ENCODE results near the gene NHLH1. TPM values are rescaled to one million over a fixed set of nuclear protein-coding genes. Genes with fewer than 3 reads are reported as not detected.
"Not testable (repeated sequence)": the region's sequence is repeated elsewhere in the genome, so short reads cannot be mapped to it uniquely, and the experiment has no call there.

NHLH1 gene
- total RNA-seq, 1 donor from 2014 or later: not detected

- DNase-seq (ENCODE audit: low read depth in 2 of 2): no peak
Observed at GRCh38 chr1:160377585-160378206, 10.8 kb downstream of the NHLH1 start.

DNA sequence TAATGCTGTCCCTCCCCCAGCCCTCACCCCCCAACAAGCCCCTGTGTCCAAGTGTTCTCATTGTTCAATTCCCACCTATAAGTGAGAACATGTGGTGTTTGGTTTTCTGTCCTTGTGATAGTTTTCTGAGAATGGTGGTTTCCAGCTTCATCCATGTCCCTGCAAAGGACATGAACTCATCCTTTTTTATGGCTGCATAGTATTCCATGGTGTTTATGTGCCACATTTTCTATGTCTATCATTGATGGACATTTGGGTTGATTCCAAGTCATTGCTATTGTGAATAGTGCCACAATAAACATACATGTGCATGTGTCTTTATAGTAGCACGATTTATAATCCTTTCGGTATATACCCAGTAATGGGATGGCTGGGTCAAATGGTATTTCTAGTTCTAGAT lies 17.9 kb downstream of the NHLH1 start:
- DNase-seq (ENCODE audit: low read depth in 2 of 2): not testable (repeated sequence)

DNA sequence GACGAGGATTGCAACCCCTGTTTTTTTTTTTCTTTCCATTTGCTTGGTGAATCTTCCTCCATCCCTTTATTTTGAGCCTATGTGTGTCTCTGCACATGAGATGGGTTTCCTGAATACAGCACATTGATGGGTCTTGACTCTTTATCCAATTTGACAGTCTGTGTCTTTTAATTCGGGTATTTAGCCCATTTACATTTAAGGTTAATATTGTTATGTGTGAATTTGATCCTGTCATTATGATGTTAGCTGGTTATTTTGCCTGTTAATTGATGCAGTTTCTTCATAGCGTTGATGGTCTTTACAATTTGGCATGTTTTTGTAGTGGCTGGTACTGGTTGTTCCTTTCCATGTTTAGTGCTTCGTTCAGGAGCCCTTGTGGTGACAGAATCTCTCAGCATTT lies 21.5 kb downstream of the NHLH1 start:
- DNase-seq (ENCODE audit: low read depth in 2 of 2): not testable (repeated sequence)

- no peak for DNase-seq (ENCODE audit: low read depth in 2 of 2)
Observed at GRCh38 chr1:160394673-160395072, 27.8 kb downstream of the NHLH1 start.

DNA sequence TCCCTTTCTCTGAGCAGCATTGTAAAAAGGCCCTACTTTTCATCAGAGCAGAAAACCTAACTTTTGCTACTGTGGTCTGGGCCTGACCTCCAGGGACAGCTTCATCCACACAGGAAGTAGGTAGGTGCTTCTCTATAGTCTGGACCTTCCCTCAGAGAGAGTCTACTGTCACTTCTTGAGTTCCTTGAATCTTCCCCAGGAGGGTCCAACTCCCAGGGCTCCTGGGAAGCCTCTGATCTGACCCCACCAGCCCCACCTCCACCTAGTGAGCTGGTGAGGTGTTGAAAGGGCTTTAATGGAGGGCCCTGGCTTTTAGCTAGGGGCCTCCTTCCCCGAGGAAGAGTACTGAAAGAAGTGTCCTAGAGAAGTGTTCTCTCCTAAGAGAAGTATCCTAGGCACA lies 30.8 kb downstream of the NHLH1 start:
- no peak for DNase-seq (ENCODE audit: low read depth in 2 of 2)

- DNase-seq (ENCODE audit: low read depth in 2 of 2): no peak
Observed at GRCh38 chr1:160398823-160399222, 32.0 kb downstream of the NHLH1 start.

DNA sequence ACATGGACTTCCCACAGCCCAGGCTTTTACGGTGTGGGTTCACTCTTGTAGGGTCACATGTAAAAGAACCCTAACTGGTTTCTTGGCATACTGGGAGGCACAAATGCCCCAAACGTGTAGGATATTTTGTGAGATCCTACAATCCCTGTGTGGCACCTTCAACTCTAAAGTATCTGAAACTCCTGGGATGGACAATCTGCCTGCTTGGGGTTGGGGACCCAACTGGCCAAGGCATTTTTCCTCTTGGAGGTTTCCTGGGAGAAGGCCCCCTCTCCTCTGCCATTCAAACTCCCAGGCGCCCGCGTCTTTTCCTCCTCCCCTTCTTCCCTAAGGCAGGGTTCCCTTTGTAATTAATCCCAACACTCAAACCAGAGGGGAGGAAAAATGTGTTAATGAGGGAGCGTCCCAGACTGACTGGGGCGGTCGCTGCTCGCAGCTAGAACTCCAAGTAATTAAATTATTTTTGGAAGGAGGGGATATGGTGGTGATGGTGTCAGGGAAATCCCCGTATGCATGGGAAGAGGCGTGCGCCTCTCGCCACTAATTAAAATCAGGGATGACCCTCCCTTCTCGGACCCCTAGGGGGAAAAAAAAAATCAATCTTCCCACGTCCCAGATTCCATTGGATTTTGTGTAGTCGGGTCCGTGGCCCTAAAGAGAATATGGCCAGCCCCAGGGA lies 32.8 kb downstream of the NHLH1 start:
- no peak for DNase-seq (ENCODE audit: low read depth in 2 of 2)

DNA sequence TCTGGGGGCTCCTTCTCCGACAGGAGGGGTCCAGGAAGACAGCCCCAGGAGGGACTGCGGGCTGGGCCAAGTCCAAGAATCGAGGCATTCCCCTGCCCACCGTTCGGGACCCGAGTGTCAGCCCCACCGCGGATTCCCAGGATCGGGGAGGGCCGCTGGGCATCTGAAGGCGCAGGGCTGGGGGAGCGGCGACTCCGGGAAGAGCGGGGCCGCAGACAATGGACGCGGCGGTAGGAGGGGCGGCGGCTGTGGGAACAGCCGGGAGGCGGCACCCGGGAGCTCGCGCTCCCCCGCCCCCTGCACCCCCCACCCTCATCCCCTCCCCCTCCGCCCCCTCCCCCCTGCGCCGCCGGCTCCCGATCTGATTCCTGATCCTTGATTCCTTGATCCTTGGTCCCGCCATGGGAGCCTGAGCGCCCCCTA lies 33.4 kb downstream of the NHLH1 start, which contains the start of gene VANGL2:
TSS of gene VANGL2 (plus strand) at position 342 of the 423 bp plus-strand sequence. CDS start 15,274 bp downstream, outside the sequence.
- DNase-seq (ENCODE audit: low read depth in 2 of 2): peak in 1 of 2 donors; percentile 13

- no peak for DNase-seq (ENCODE audit: low read depth in 2 of 2)
Observed at GRCh38 chr1:160400646-160401486, 34.0 kb downstream of the NHLH1 start.

DNA sequence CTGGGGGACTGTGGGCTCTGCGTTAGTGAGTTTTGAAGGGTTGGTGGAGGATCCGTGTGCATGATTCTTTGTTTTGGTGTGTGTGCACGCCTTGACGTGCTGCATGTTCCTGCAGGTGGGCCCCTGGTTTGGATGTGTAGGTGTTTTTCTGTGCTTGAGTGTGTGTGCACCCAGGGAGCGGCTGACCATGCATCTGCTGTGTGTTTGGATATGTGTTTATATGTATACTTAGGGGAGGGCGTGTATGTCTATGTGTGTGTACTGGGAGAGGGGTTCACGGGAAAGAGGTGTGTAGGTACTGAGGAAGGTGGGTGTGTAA lies 34.6 kb downstream of the NHLH1 start:
- DNase-seq (ENCODE audit: low read depth in 2 of 2): no peak

GRCh38 chr1:160402001-160402795 lies 35.3 kb downstream of the NHLH1 start:
- no peak for DNase-seq (ENCODE audit: low read depth in 2 of 2)

DNA sequence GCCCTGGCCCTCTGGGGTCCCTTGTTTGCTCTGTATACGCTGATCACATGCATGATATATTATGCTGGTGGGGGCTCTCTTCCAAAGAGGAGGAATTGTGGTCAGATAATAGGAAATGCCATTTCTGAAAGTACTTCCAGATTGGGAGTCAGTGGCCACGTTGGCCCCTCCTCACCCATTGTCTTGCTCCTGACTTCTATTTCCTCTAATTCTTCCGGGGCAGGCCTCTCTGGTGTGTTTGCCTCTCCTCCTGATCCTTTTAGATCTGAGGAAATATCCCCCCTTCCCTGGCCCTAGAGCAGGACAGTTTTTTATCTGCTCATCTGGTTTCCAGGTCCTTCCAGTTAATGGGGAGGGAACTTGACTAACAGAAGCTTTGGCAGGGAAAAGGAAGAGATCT lies 36.4 kb downstream of the NHLH1 start:
- DNase-seq (ENCODE audit: low read depth in 2 of 2): peak; percentile 17 to 56

DNA sequence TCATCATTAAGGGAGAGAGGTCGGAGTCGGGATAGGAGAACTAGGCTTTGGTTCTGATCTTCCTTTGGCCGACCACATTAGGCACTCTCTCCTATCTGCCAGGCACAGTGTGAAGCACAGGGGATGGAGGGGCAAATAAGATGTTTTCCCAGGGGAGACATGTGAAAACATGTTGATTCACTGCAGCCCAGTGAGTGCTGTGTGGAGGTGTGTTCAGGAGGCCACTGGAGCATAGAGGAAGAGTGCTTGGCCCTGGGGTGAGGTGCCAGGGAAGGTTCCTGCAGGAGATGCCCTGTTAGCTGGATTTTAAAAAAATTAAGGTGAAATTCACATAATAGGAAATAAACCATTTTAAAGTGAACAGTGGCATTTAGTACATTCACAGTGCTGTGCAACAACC lies 37.2 kb downstream of the NHLH1 start:
- DNase-seq (ENCODE audit: low read depth in 2 of 2): no peak

DNA sequence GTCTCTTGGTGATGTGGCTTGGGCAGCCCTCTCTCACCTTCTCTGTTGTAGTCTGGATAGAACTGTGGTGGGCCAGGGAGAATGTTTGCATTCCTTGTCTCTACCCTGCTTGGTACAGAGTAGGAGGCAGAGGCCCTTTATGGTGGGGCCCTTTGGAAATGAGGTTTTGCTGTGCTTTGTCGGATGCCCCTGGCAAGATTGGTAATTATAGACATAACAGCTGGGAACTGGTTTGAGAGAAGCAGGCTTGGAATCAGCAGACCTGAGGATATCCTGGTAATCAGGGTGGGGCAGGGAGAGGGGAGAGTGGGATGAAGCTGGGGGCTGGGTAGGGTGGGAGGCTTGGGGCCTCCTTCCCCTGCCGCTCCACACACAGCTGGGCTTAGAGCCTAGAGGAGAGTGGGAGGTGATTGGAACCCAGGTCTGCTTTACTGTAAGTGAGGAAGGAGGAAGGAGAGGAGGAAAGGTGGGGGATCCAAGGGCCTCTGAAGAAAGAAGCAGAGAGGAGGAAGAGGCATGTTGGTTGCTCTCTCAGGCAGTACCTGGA lies 38.5 kb downstream of the NHLH1 start:
- DNase-seq (ENCODE audit: low read depth in 2 of 2): no peak

DNA sequence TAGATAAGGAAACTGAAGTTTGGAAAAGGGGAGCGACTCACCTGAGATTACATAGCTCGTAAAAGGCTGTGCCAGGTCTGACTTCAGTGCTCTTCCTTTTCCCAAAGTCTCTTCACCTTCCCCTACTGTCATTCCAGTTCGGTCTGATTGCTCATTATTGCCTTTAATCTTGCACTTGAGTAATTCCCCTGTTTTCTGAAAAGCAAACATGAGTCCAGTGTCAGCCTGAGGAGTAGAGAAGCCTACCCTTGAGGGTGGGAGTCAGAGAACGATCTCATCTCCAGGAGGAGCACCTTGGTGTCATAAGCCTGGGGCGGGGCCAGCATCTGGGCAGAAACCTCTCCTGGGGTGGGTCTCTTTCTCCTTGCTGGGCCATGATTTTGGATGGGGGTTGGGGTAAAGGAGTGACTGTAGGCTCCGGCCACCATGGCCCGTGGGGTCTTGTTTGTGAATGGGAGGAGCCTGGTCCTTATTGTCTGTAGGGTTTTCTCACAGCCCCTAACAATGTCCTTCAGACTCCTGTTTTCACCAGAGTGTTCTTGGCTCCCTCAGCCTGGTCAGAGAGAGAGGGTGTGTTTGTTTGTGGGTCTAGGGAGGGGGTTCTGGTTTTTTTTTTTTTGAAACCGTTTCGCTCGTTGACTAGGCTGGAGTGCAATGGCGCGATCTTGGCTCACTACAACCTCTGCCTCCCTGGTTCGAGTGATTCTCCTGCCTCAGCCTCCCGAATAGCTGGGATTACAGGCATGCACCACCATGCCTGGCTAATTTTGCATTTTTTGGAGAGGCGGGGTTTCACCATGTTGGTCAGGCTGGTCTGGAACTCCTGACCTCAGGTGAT lies 39.5 kb downstream of the NHLH1 start:
- DNase-seq (ENCODE audit: low read depth in 2 of 2): no peak

DNA sequence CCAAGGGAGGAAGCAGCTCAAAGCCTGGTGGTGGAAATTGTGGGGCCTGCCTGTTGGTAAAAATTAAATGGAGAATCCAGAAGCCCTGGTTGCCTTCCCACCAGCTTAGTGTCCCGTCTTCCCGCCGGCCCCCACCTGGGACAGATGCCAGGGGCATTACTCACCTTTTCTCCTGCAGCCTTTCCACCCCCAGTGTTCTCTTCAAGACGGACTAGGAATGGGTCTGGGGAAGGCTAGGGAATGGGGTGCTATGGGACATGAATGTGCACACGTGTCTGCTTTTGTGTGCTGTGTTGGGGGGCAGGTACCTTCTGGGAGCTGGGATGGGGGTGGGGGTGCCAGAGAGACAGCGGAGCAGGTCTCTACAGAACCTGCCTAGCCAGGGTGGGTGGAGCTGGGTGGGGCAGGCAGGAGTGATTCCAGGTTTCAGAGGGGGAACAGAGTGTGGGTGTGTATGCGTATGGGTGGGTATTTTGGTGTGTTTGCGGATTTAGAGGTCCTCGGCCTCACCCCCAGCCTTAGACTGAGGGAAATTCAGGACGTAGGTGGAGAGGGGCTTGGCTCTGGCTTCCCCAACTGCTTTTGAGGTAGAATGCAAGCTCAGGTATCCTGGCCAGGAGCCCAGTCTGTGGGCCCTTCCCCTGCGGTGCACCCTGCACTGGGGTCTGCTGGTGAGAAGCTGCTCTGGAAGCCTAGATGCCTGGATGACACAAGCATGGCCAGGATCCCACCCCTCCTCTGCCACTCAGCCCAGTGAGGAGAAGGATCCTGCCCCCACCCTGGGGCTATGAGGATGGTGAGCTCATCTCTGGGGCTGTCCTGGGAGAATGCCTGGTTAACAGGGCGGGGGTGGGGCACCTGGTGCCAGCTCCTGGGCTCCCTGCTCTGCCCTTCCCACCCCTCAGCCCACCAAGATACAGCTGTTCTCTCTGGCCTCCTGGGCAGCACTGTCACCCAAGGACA lies 41.2 kb downstream of the NHLH1 start:
- no peak for DNase-seq (ENCODE audit: low read depth in 2 of 2)

GRCh38 chr1:160408864-160409263 lies 42.0 kb downstream of the NHLH1 start:
- DNase-seq (ENCODE audit: low read depth in 2 of 2): no peak

DNA sequence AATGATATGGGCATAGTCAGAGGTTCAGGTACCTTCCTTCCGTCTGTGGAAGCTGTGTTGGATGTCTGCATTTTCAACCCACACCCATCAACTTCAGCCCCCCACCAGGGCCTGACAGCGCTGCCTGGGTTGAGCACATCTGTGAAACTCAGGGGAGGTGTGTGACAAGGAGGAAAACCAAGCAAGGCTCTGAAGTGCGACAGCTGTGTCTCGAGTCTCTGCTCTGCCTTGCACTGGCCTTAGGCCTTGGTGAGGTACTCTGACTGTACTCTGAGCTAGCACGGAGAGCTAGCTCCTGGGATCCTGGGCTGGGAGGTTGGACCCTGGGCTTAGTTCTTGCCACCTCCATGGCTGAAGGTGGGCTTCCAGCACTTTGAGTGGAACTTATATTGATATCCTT lies 42.6 kb downstream of the NHLH1 start:
- DNase-seq (ENCODE audit: low read depth in 2 of 2): no peak

GRCh38 chr1:160410406-160411005 lies 43.6 kb downstream of the NHLH1 start:
- no peak for DNase-seq (ENCODE audit: low read depth in 2 of 2)
